Activated naive CD8-positive, alpha-beta T cell treated with anti-CD3 and anti-CD28 coated beads, Interleukin-2, amount 10 ng/mL, durations not matched to agents 7 days and 5 days (primary cell): ENCODE measurements around the gene MYBPC3. TPM values are rescaled to one million over a fixed set of nuclear protein-coding genes. Genes with fewer than 3 reads are reported as not detected.

Source experiments
- ATAC-seq: fragments of 150-1000 bp; cut with Tn5 transposase; one replicate; pipeline ENCODE4 v1.10.0; 2021; ENCODE audit warnings: low read depth, moderate library complexity
- POLR2A ChIA-PET: fragments of 350-600 bp; sonication (Branson Sonifier 250); formaldehyde crosslinking; loops from one replicate; lab custom pipeline; 2021; ENCODE audit warnings: antibody characterized with exemption; lab: Charles Lee
- DNase-seq: peaks from one replicate; pipeline ENCODE4 v3.0.0; 2021
- H3K27ac Mint-ChIP-seq: one replicate; pipeline ENCODE4 v1.8.0; 2022; ENCODE audit warnings: mild to moderate bottlenecking, mixed read lengths
- H3K27me3 Mint-ChIP-seq: one replicate; pipeline ENCODE4 v1.8.0; 2022; ENCODE audit warnings: mild to moderate bottlenecking, moderate library complexity, mixed read lengths
- H3K36me3 Mint-ChIP-seq: one replicate; pipeline ENCODE4 v1.8.0; 2021; ENCODE audit warnings: mild to moderate bottlenecking, mixed read lengths
- H3K4me1 Mint-ChIP-seq: one replicate; pipeline ENCODE4 v1.8.0; 2021; ENCODE audit warnings: mixed read lengths
- H3K4me3 Mint-ChIP-seq: one replicate; pipeline ENCODE4 v1.8.0; 2022; ENCODE audit warnings: mild to moderate bottlenecking, moderate library complexity, mixed read lengths
- H3K9me3 Mint-ChIP-seq: one replicate; pipeline ENCODE4 v1.8.0; 2021; ENCODE audit warnings: mixed read lengths
- total RNA-seq, 2 experiments: library from RNA; stranded (reverse); gene quantifications; one replicate each; pipeline ENCODE4 v1.2.3, GENCODE V29; 2021

The MYBPC3 gene
- total RNA-seq, 2 experiments from 2014 or later: 0.11 TPM; not detected in 1

GRCh38 chr11:47360341-47360740 lies 7.8 kb upstream of the MYBPC3 start:
- H3K27me3 Mint-ChIP-seq: no peaks in the 10 kb centered on the region
- peaks cover 10% of the 10 kb centered on the region for H3K4me1 Mint-ChIP-seq
- H3K4me3 Mint-ChIP-seq: no peak overlapping the region
- H3K36me3 Mint-ChIP-seq: no peaks in the 10 kb centered on the region
- POLR2A ChIA-PET: no interaction called here
- no peak for DNase-seq
- H3K27ac Mint-ChIP-seq: no peak overlapping the region
- H3K9me3 Mint-ChIP-seq: no peaks in the 10 kb centered on the region
- ATAC-seq: no peak

- H3K27me3 Mint-ChIP-seq: no peaks in the 10 kb centered on the region
- ATAC-seq (peak; percentile 64), DNase-seq (no peak)
- POLR2A ChIA-PET: interaction anchor here (0.8 kb wide), 1 partner anchor 66 kb away, joined by 3 read pairs; no protein-coding TSS in a partner anchor
- H3K4me3 Mint-ChIP-seq: peak overlapping the region; percentile 1
- no peaks in the 10 kb centered on the region for H3K36me3 Mint-ChIP-seq
- H3K27ac Mint-ChIP-seq: peak overlapping the region; percentile 69
- peaks cover 10% of the 10 kb centered on the region for H3K4me1 Mint-ChIP-seq
- H3K9me3 Mint-ChIP-seq: no peaks in the 10 kb centered on the region
Measured at GRCh38 chr11:47359586-47359985, 7.1 kb upstream of the MYBPC3 start.

- DNase-seq (no peak), ATAC-seq (no peak)
- POLR2A ChIA-PET: interaction anchor here (0.8 kb wide), 1 partner anchor 67 kb away, joined by 3 read pairs; no protein-coding TSS in a partner anchor
- Mint-ChIP-seq H3K27ac (peak overlapping the region; percentile 69), H3K4me1 (peaks cover 10% of the 10 kb centered on the region), H3K9me3 (no peaks in the 10 kb centered on the region), H3K4me3 (peak overlapping the region; percentile 1), H3K36me3 (no peaks in the 10 kb centered on the region), H3K27me3 (no peaks in the 10 kb centered on the region)
Measured at GRCh38 chr11:47359162-47359561, 6.7 kb upstream of the MYBPC3 start.

- DNase-seq (no peak), ATAC-seq (no peak)
- Mint-ChIP-seq H3K4me3 (no peak overlapping the region), H3K4me1 (peaks cover 10% of the 10 kb centered on the region), H3K27ac (peak overlapping the region; percentile 69), H3K27me3 (no peaks in the 10 kb centered on the region), H3K9me3 (no peaks in the 10 kb centered on the region), H3K36me3 (no peaks in the 10 kb centered on the region)
- POLR2A ChIA-PET: no interaction called here
Measured at GRCh38 chr11:47358731-47359051, 6.2 kb upstream of the MYBPC3 start.

- ATAC-seq (no peak), DNase-seq (no peak)
- H3K27ac Mint-ChIP-seq: no peak overlapping the region
- no peaks in the 10 kb centered on the region for H3K9me3 Mint-ChIP-seq
- H3K4me1 Mint-ChIP-seq: peaks cover 10% of the 10 kb centered on the region
- H3K4me3 Mint-ChIP-seq: no peak overlapping the region
- POLR2A ChIA-PET: no interaction called here
- no peaks in the 10 kb centered on the region for H3K27me3 Mint-ChIP-seq
- no peaks in the 10 kb centered on the region for H3K36me3 Mint-ChIP-seq
Measured at GRCh38 chr11:47357985-47358730, 5.7 kb upstream of the MYBPC3 start.

GRCh38 chr11:47356998-47357329 lies 4.5 kb upstream of the MYBPC3 start:
- POLR2A ChIA-PET: interaction anchor here (0.6 kb wide), 1 partner anchor 418 kb away, joined by 4 read pairs; no protein-coding TSS in a partner anchor
- no peaks in the 10 kb centered on the region for H3K36me3 Mint-ChIP-seq
- ATAC-seq (no peak), DNase-seq (no peak)
- no peak overlapping the region for H3K27ac Mint-ChIP-seq
- no peaks in the 10 kb centered on the region for H3K27me3 Mint-ChIP-seq
- no peak overlapping the region for H3K4me3 Mint-ChIP-seq
- H3K9me3 Mint-ChIP-seq: no peaks in the 10 kb centered on the region
- peaks cover 10% of the 10 kb centered on the region for H3K4me1 Mint-ChIP-seq

- no peaks in the 10 kb centered on the region for H3K9me3 Mint-ChIP-seq
- H3K4me1 Mint-ChIP-seq: peaks cover 10% of the 10 kb centered on the region
- ATAC-seq (no peak), DNase-seq (no peak)
- H3K4me3 Mint-ChIP-seq: no peak overlapping the region
- POLR2A ChIA-PET: interaction anchor here (0.6 kb wide), 1 partner anchor 417 kb away, joined by 4 read pairs; no protein-coding TSS in a partner anchor
- no peak overlapping the region for H3K27ac Mint-ChIP-seq
- H3K36me3 Mint-ChIP-seq: no peaks in the 10 kb centered on the region
- no peaks in the 10 kb centered on the region for H3K27me3 Mint-ChIP-seq
Measured at GRCh38 chr11:47356129-47356997, 3.9 kb upstream of the MYBPC3 start.

- Mint-ChIP-seq H3K9me3 (no peaks in the 10 kb centered on the region), H3K4me3 (no peak overlapping the region), H3K36me3 (no peaks in the 10 kb centered on the region), H3K27ac (no peak overlapping the region), H3K4me1 (peaks cover 10% of the 10 kb centered on the region), H3K27me3 (no peaks in the 10 kb centered on the region)
- ATAC-seq: no peak
- no peak for DNase-seq
- POLR2A ChIA-PET: no interaction called here
Measured at GRCh38 chr11:47355283-47356128, 3.0 kb upstream of the MYBPC3 start.

- Mint-ChIP-seq H3K27me3 (no peaks in the 10 kb centered on the region), H3K4me1 (peaks cover 8% of the 10 kb centered on the region), H3K4me3 (no peak overlapping the region), H3K27ac (no peak overlapping the region), H3K9me3 (no peaks in the 10 kb centered on the region), H3K36me3 (no peaks in the 10 kb centered on the region)
- POLR2A ChIA-PET: no interaction called here
- ATAC-seq (no peak), DNase-seq (no peak)
Measured at GRCh38 chr11:47354913-47355282, 2.4 kb upstream of the MYBPC3 start.

- no peaks in the 10 kb centered on the region for H3K27me3 Mint-ChIP-seq
- no peaks in the 10 kb centered on the region for H3K36me3 Mint-ChIP-seq
- no peak overlapping the region for H3K27ac Mint-ChIP-seq
- POLR2A ChIA-PET: no interaction called here
- peaks cover under 1% of the 10 kb centered on the region for H3K4me1 Mint-ChIP-seq
- ATAC-seq (no peak), DNase-seq (no peak)
- no peak overlapping the region for H3K4me3 Mint-ChIP-seq
- no peaks in the 10 kb centered on the region for H3K9me3 Mint-ChIP-seq
Measured at GRCh38 chr11:47353978-47354774, 1.7 kb upstream of the MYBPC3 start.

- Mint-ChIP-seq H3K27me3 (no peaks in the 10 kb centered on the region), H3K27ac (no peak overlapping the region), H3K4me1 (no peaks in the 10 kb centered on the region), H3K4me3 (no peak overlapping the region), H3K9me3 (no peaks in the 10 kb centered on the region), H3K36me3 (no peaks in the 10 kb centered on the region)
- POLR2A ChIA-PET: no interaction called here
- ATAC-seq: no peak
- no peak for DNase-seq
Measured at GRCh38 chr11:47351156-47352126, 1.1 kb downstream of the MYBPC3 start.

- Mint-ChIP-seq H3K36me3 (no peaks in the 10 kb centered on the region), H3K4me3 (no peak overlapping the region), H3K27me3 (no peaks in the 10 kb centered on the region), H3K9me3 (no peaks in the 10 kb centered on the region), H3K4me1 (no peaks in the 10 kb centered on the region), H3K27ac (no peak overlapping the region)
- POLR2A ChIA-PET: no interaction called here
- no peak for DNase-seq
- ATAC-seq: no peak
Measured at GRCh38 chr11:47350315-47350714, 2.2 kb downstream of the MYBPC3 start.
